NCI-H748 (cell line): ENCODE measurements around the gene PRLR.
"Not testable (repeated sequence)": the region's sequence is repeated elsewhere in the genome, so short reads cannot be mapped to it uniquely, and the experiment has no call there.

Source experiments
- DNase-seq: peaks from one replicate; lab custom pipeline; 2025; ENCODE audit not compliant: unreplicated experiment; lab: John Stamatoyannopoulos, UW

The PRLR gene

GRCh38 chr5:35230038-35230611 is at the start of gene PRLR:
Gene PRLR (minus strand): TSS chr5:35230487. CDS start chr5:35089620, 140,867 bp downstream.
- peak; percentile 88 for DNase-seq

GRCh38 chr5:35274839-35275509 is 44.7 kb upstream of the PRLR start:
- DNase-seq: peak; percentile 49

- no peak for DNase-seq
Measured at GRCh38 chr5:35269006-35269405, 38.7 kb upstream of the PRLR start.

- no peak for DNase-seq
Measured at GRCh38 chr5:35266276-35266675, 36.0 kb upstream of the PRLR start.

GRCh38 chr5:35264509-35264908 is 34.2 kb upstream of the PRLR start:
- no peak for DNase-seq

- no peak for DNase-seq
Measured at GRCh38 chr5:35263266-35263877, 33.1 kb upstream of the PRLR start.

GRCh38 chr5:35253582-35253981 is 23.3 kb upstream of the PRLR start:
- DNase-seq: no peak

- no peak for DNase-seq
Measured at GRCh38 chr5:35252963-35253362, 22.7 kb upstream of the PRLR start.

GRCh38 chr5:35248843-35249780 is 18.8 kb upstream of the PRLR start:
- no peak for DNase-seq

- no peak for DNase-seq
Measured at GRCh38 chr5:35247648-35248034, 17.4 kb upstream of the PRLR start.

GRCh38 chr5:35246900-35247647 is 16.8 kb upstream of the PRLR start:
- DNase-seq: no peak

GRCh38 chr5:35246411-35246810 is 16.1 kb upstream of the PRLR start:
- no peak for DNase-seq

- not testable (repeated sequence) for DNase-seq
Measured at GRCh38 chr5:35245371-35245770, 15.1 kb upstream of the PRLR start.

- DNase-seq: no peak
Measured at GRCh38 chr5:35244171-35244570, 13.9 kb upstream of the PRLR start.

- DNase-seq: no peak
Measured at GRCh38 chr5:35242702-35243258, 12.5 kb upstream of the PRLR start.

- no peak for DNase-seq
Measured at GRCh38 chr5:35240892-35241291, 10.6 kb upstream of the PRLR start.

GRCh38 chr5:35239911-35240610 is 9.8 kb upstream of the PRLR start:
- no peak for DNase-seq

GRCh38 chr5:35239476-35239875 is 9.2 kb upstream of the PRLR start:
- no peak for DNase-seq

GRCh38 chr5:35237580-35238376 is 7.5 kb upstream of the PRLR start:
- DNase-seq: no peak
